Skin of body (tissue), 2 donors: ENCODE data around the gene UCHL1. TPM values are rescaled to one million over a fixed set of nuclear protein-coding genes. Genes with fewer than 3 reads are reported as not detected.
"Not testable (repeated sequence)": the region's sequence is repeated elsewhere in the genome, so short reads cannot be mapped to it uniquely, and the experiment has no call there.

Experiments used
- DNase-seq: peaks from one replicate; lab custom pipeline; 2025; lab: John Stamatoyannopoulos, UW
- total RNA-seq: library from RNA; depleted of rRNA; stranded (reverse); fragments of >200 nt; gene quantifications from one replicate; pipeline ENCODE4 v1.2.3, GENCODE V29; 2014

Gene UCHL1
- total RNA-seq, 1 donor from 2014 or later = 12.2 TPM

- no peak for DNase-seq
These were observed 20.2 kb upstream of the UCHL1 start for GRCh38 chr4:41236508-41236907.

GRCh38 chr4:41241919-41242318 is 14.8 kb upstream of the UCHL1 start:
- DNase-seq = no peak

GRCh38 chr4:41245983-41246382 is 10.7 kb upstream of the UCHL1 start:
- DNase-seq = no peak

- DNase-seq = no peak
These were observed 493 bp upstream of the UCHL1 start for GRCh38 chr4:41256131-41256739.

- DNase-seq = no peak
These were observed 651 bp downstream of the UCHL1 start for GRCh38 chr4:41257257-41257901.

- no peak for DNase-seq
These were observed 1.2 kb downstream of the UCHL1 start for GRCh38 chr4:41257906-41258305.

GRCh38 chr4:41258783-41259182 is 2.1 kb downstream of the UCHL1 start:
- DNase-seq = peak; percentile 26

- no peak for DNase-seq
These were observed 3.5 kb downstream of the UCHL1 start for GRCh38 chr4:41260116-41260733.

GRCh38 chr4:41262198-41262597 is 5.5 kb downstream of the UCHL1 start:
- DNase-seq = no peak

- DNase-seq = no peak
These were observed 7.5 kb downstream of the UCHL1 start for GRCh38 chr4:41264212-41264611.

- peak; percentile 16 for DNase-seq
These were observed 11.3 kb downstream of the UCHL1 start for GRCh38 chr4:41267997-41268396.

- DNase-seq = no peak
These were observed 12.2 kb downstream of the UCHL1 start for GRCh38 chr4:41268721-41269517.

- no peak for DNase-seq
These were observed 13.0 kb downstream of the UCHL1 start for GRCh38 chr4:41269682-41270081.

GRCh38 chr4:41275931-41276330 is 19.2 kb downstream of the UCHL1 start:
- DNase-seq = not testable (repeated sequence)

GRCh38 chr4:41280010-41280409 is 23.3 kb downstream of the UCHL1 start:
- no peak for DNase-seq

- peak; percentile 75 for DNase-seq
These were observed 24.4 kb downstream of the UCHL1 start for GRCh38 chr4:41281038-41281634.

- no peak for DNase-seq
These were observed 25.6 kb downstream of the UCHL1 start for GRCh38 chr4:41282366-41282765.

- no peak for DNase-seq
These were observed 28.6 kb downstream of the UCHL1 start for GRCh38 chr4:41285202-41285863.

- DNase-seq = no peak
These were observed 29.1 kb downstream of the UCHL1 start for GRCh38 chr4:41285864-41286235.

- no peak for DNase-seq
These were observed 30.3 kb downstream of the UCHL1 start for GRCh38 chr4:41287005-41287404.

- DNase-seq = no peak
These were observed 31.1 kb downstream of the UCHL1 start for GRCh38 chr4:41287852-41288251.
